ENCODE data around the gene IKZF2.
"Not testable (repeated sequence)": the region's sequence is repeated elsewhere in the genome, so short reads cannot be mapped to it uniquely, and the experiment has no call there.

Gene IKZF2

DNA sequence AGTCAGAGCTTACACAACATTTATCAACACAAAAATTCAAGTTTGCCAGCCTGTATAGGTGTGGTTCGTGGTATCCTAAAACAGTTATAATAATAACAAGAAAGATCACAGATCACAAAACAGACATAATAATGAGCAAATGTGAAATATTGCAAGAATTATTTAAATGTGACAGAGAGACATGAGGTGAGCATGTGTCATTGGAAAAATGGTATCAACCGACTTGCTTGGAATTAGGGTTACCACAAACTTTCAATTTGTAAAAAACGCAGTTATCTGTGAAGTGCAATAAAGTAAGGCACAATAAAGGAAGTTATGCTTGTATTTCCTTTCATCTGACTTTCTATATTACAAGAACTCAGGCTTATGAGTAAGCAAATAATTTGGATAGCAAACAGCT lies 116.8 kb downstream of the IKZF2 start:
- DNase-seq (ENCODE audit: low read depth), result no peak

DNA sequence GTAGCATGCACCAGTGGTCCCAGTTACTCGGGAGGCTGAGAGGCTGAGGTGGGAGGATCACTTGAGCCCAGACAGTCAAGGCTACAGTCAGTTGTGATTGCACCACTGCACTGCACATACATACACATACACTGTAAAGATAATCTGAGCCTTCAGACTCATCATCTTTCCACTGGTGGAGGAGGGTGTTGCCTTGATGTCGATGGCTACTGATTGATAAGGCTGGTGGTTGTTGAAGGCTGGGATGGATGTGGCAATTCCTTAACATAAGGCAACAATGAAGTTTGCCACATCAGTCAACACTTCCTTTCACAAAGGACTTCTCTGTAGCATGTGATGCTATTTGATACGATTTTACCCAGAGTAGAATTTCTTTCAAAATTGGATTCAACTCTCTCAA lies 118.8 kb downstream of the IKZF2 start:
- DNase-seq (ENCODE audit: low read depth), result no peak

GRCh38 chr2:213022987-213023386 lies 128.4 kb downstream of the IKZF2 start:
- DNase-seq (ENCODE audit: low read depth), result no peak

- DNase-seq (ENCODE audit: low read depth), result no peak
Observed at GRCh38 chr2:213021971-213022899, 129.2 kb downstream of the IKZF2 start.

GRCh38 chr2:213020913-213021312 lies 130.5 kb downstream of the IKZF2 start:
- DNase-seq (ENCODE audit: low read depth), result not testable (repeated sequence)

GRCh38 chr2:213020268-213020667 lies 131.1 kb downstream of the IKZF2 start:
- no peak for DNase-seq (ENCODE audit: low read depth)

GRCh38 chr2:213019368-213019767 lies 132.0 kb downstream of the IKZF2 start:
- no peak for DNase-seq (ENCODE audit: low read depth)

DNA sequence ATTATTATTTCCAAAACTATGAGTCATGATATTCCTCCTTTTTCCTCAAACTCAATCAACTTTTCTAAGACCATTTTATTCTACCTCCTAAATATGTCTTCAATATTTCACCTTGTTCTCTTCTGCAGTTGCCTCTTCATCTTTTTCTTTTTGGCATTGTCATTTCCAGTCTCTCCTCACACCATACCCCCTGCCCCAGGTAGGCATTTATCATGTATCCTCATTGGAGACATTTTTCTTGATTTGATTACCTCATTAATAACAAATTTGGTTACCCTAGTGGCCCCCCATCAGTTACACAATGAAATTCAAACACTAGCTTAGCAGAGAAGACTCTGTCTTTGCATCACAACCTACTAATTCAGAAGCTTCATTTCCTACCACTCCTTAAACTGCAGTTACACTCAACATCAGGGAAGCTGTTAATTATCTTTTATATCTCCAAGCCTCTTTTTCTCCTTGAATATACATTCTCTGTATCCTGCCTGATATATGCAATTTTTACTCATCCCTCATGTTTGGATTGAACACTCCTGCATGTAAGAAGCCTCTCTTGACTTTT lies 133.0 kb downstream of the IKZF2 start:
- DNase-seq (ENCODE audit: low read depth), result no peak

- no peak for DNase-seq (ENCODE audit: low read depth)
Observed at GRCh38 chr2:213017404-213017803, 134.0 kb downstream of the IKZF2 start.

GRCh38 chr2:213016984-213017351 lies 134.4 kb downstream of the IKZF2 start:
- DNase-seq (ENCODE audit: low read depth), result no peak

DNA sequence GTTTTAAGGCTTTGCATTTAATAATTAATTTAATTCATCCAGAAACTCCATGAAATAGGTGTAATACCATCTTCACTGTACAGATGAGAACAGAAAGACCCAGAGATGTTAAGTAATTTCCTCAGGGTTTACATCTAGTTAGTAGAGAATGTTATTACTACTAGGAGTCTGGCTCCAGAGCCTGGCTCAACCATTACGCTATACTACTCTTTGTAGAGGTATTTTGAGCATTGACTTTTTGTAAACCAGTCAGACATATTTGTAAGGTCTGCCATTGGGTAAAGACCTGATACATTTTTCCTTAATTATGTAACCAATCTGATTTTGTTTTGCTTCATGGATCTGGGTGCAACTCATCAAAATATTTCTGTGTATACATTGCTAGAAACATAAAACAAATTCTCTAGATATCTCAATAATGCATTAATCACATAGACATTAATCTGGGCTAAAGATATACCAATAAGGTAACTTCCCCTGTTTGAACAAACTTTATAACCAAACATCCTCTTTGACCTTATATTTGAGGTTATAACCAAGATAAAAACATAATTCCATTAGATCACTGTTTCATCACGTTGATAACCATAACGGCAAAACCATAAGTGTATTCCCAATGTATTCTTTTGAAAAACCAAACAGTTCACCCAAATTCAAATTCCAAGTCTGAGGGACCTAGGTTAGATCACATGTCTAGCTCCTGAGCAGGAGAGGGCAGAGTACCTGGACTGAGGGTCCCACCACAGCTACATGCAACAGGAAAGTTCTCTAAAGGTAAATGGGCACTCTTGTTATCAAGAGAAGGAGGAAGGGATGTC lies 135.0 kb downstream of the IKZF2 start:
- DNase-seq (ENCODE audit: low read depth), result no peak

- no peak for DNase-seq (ENCODE audit: low read depth)
Observed at GRCh38 chr2:213015387-213016165, 135.8 kb downstream of the IKZF2 start.

- no peak for DNase-seq (ENCODE audit: low read depth)
Observed at GRCh38 chr2:213013979-213014378, 137.4 kb downstream of the IKZF2 start.

- DNase-seq (ENCODE audit: low read depth), result no peak
Observed at GRCh38 chr2:213011505-213011904, 139.9 kb downstream of the IKZF2 start.

- DNase-seq (ENCODE audit: low read depth), result no peak
Observed at GRCh38 chr2:213010106-213010779, 141.2 kb downstream of the IKZF2 start.

- no peak for DNase-seq (ENCODE audit: low read depth)
Observed at GRCh38 chr2:213007290-213007838, 144.0 kb downstream of the IKZF2 start.

- DNase-seq (ENCODE audit: low read depth), result no peak
Observed at GRCh38 chr2:213004197-213004821, 147.1 kb downstream of the IKZF2 start.

GRCh38 chr2:213002383-213002782 lies 149.0 kb downstream of the IKZF2 start:
- no peak for DNase-seq (ENCODE audit: low read depth)

GRCh38 chr2:213001297-213001910 lies 150.0 kb downstream of the IKZF2 start:
- no peak for DNase-seq (ENCODE audit: low read depth)
